ENCODE results near the gene BNC2.

Gene BNC2

DNA sequence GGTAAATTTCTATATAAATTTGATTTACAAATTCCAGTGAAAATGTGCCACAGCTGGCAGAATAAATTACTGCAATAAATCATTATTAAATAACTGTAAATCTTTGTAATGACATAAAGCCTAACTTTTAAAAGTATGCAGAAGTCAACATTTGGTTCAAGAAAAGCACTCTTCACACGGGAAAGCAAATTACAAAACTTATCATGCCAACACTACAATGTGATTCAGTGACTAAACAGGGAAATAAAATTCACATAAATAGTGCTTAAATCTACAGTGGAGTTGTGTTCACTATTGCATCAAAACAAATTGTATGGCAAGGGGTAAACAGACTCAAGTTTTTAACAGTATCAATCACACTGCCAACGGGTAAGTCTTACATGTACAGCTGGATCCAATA lies 117.2 kb downstream of the BNC2 start:
- DNase-seq, result no peak

DNA sequence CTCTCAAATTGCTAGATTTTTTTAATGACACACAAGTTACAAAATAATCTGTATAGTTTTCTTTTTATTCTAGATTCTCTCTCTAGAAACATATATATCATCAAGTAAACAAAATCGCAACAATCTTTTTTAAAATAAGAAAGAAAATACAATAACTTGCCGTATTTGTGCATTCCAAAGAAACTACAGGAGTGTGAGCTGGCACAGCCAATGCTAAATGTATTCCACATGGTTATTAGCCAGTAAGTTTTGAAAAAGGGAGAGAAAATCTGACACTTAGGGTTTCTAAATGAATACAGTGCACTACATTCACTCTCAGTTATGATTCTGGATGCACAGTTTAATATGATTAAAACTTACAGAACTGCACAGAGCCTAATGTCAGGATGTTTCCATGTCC lies 117.9 kb downstream of the BNC2 start:
- no peak for DNase-seq

DNA sequence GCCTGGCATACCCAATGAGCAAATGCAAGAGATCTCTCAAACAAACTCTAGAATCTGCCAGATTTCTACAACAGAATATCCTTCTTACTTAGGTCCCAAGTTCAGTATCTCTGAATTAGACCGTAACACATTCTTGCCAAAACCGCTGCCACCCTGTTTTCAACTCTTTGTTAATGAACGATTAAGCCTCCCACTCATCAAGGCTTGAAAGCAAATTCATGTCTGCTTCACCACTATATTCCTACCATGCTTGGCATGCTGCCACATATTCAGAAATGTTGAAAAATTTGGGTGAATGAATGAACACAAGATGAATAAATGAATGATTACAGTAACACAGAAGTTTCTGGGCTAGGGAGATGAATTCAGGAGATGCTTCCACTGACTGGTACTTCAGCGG lies 119.9 kb downstream of the BNC2 start:
- DNase-seq, result no peak

DNA sequence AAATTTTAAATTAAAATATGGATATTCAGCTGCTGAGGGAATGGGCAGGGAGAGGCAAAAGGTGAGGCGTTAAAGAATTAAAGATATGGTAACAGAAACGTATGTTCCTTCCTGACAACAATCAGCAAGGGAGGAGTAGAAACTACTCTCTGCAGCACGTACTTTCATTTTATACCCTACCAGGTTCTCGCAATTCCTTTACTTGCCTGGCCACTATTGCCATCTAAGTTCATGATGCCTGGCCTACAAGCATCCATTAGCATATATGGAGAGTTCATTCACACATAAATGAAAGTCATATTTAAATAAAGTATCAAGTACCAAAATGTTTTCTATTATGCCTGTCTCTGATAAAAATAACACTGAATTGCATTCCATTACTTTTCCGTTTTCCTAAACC lies 125.1 kb downstream of the BNC2 start:
- no peak for DNase-seq

DNA sequence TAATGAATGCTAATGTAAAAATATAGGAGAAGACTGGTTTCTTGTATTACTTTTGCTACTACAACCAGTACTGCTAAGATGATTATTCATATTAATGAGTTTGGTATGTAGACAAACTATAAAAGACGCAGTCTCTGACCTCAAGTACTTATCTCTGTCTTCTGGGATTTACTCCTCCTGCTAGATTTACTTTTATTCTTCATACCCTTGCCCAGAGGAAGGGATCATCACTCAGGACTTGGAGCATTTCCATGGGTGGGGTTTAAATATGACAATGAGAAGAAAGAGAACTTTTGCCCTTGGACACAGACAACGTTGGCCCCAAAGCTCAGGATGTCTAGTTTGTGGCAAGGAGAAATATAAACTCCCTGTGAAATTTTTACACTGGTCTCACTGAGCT lies 126.1 kb downstream of the BNC2 start:
- DNase-seq, result no peak

DNA sequence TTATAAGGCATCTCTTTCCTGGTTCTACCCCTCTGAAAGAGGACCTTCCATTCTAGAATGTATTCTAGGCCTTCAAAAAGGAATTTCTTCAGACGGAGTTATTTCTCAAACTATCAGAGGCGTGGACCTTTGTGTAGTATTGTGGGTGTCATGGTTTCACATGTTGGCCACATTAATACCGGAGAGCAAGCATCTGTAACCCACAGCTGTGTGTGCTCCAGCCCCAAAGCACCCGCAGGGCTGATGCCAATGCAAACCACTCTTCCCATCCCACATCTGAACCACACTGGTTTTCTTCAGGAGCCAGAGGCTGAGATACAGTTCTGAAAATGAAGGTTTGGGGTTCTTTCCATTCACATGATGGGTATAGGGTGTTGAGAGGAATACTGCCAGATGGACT lies 127.1 kb downstream of the BNC2 start:
- no peak for DNase-seq

DNA sequence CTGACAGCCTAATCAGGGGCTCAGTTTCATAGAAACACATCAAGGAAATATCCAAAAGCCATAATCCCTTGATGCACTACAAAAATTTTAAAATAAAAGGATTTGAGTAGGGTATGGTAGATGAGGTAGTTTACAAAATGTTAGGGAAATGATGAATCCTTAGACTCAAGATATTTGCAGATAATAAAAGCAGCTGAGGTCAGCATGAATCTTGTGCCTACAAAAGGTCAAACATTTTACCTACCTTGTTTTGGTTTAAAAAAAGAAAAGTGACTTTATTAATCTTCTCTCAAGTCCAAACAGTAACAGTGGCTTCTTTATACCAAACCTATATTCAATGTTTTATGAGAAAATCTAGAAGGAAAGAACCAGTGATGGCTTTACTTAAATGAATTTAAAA lies 135.5 kb downstream of the BNC2 start:
- no peak for DNase-seq

DNA sequence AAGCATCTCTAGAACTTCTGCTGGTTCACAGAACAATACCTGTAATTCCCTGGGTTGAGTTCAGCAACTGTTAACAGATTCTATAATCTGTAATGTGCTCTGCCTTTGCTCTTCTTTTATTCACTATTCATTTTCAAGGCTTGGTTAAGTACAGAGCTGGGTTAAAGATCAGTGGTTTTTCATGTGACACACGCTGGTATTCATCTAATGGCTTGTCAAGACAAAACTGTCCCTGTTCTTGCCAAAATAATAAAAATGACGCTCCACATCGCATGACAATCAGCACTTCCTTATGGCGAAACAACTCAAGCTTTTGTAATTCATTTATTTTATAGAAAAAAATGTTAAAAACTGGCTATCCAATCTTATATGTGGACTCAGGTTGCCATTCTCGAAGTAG lies 137.9 kb downstream of the BNC2 start:
- DNase-seq, result no peak

DNA sequence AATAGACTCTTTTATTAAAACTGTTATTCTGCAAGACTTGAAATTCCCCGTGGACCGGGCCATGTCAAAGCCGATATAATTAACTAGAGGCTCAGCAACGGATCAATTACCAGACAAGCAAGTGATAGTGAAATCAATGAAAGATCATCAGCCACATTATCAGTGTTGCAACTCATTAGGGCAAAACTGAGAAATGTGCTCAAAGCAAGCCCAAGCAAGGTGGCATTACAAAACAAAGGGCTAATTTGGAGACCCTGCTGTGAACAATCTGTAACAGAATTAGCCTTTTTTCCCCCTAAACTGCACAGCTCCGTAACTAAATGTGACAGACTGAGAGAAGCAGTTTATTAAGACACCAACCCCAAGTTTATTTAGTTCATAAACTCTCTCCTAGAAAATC lies 140.3 kb downstream of the BNC2 start:
- no peak for DNase-seq

DNA sequence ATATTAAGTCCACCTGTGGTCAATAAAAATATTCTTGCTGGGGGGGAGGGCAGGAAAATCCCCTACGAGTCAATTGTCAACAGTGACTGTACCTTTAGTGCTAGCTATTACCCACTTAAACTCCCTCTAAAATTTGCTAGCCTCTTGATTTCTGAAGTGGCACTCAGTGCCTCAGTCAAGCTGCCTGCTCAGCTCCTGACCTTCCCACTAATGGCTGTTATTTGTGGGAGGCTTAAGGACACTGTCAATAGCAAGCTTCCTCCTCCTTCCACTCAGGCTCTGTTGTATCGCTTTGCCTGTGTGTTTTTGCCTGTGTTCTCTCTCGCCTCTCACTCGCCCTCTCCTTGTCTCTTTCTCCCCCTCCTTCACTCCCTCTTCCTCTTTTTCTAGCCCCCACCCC lies 140.8 kb downstream of the BNC2 start:
- peak; percentile 46 for DNase-seq

DNA sequence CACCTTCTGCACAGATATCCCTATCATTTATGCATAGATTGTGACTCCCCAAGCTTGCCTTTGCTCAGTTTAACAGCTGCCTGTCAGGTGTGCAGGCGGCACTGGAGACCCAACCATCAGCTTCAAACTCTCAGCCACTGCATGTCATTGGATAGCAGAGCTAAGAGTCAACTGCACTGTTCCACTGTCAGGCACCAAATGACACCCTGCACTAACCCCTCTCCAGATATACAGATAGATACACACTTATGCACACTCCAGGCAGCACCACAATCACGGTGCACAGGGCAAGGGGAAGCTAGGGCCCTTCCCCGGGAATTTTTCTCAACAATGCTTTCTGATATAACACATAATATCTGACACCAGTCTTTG lies 142.3 kb downstream of the BNC2 start:
- DNase-seq, result no peak

DNA sequence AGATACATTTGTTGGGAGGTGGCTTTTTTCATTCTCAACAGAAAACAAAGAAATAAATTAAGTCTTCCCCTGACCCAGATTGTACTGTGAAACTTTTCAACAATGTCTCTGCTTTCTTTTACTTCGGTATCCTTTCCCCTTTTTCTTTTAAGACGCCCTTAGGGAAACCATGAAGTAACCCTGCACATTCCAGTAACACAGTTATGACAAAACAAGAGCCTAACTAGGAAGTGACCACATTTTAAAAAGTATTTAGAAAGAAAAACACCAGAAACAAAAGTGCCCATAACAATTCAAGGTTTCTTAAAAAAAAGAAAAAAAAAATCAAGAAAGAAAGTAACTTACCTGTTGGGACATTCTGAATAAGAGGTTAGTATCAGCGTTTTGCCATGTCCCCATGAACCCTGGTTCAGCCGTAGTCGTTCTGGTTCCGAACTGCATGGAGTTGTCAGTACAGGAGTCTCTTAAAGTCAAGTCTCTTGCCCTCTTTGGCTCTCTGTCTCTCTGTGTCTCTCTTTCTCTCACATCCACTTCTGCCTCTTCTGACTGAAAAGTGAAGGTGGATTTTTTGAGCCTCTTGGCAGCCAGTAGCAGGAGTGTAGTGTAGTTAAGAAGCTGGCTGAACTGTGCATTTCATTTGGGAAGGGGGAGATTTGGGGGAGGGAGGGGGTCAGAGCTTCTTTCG lies 142.9 kb downstream of the BNC2 start:
- DNase-seq, result no peak

DNA sequence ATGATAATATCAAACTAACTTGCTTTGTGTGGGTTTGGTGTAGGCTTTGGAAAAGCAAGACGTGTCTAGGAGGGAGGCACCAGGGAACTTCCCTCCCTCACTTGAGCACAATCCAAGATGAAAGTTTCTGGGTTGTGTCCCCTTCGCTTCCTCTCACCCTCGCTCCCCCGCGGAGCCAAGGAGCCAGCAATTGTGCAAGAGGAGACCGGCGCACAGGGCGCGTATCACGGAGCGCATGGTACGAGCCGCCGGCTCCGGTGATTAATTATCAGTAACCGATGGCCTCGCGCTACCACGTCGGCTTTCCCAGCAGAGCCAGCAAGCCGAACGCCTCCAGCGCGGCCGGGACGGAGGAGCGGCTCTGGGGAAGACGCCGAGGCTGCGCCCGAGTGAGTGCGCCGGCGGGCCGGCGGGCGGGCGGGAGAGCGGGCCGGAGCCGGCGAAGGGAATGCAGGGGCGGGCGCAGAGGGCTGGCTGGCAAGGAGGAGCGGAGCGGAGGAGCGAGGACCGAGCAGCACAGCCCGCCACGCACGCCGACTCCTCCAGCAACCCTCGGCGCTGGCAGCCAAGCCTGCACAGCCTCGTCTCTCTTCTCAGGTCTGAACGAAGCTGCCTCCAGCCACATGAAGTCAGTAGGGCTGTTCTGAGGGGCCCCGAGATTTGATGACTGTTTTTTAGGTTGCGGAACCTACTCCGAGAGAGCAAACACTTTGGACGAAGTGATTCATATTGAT lies 143.6 kb downstream of the BNC2 start:
- DNase-seq, result no peak

DNA sequence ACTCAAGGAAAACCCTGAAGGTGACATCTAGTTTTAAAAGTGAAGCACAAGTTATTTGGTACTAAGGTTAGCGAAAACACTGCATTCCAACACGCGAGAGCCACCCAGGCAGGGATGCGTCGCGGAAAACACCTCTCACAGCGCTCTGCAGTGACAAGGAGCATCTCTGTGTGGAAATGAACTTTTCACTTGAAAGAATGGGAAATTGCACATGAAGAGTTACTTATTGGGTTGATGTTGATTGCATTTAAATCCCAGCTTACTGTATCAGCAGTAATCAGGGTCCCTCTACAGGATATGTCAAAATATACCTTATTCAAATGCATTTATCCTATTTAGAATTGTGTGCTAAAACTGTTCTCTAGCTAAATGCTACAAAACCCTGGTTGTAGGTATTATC lies 144.4 kb downstream of the BNC2 start:
- DNase-seq, result no peak

DNA sequence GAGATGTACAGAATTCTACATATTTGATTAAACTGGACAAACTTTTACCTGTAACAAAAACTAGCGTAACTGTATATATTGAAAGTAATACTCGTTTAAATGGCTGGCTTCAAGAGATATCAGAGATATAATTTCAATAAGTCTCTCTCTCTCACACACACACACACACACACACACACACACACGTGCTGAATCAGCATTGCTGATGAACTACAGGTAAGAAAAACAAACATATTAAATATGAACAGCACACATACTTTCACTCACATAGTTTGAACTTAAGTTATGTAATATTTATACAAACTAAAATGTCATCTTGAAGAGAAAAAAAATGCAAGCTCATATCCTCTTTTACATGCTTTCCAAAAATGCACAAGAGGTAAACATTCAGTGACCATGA lies 145.4 kb downstream of the BNC2 start:
- DNase-seq, result no peak

DNA sequence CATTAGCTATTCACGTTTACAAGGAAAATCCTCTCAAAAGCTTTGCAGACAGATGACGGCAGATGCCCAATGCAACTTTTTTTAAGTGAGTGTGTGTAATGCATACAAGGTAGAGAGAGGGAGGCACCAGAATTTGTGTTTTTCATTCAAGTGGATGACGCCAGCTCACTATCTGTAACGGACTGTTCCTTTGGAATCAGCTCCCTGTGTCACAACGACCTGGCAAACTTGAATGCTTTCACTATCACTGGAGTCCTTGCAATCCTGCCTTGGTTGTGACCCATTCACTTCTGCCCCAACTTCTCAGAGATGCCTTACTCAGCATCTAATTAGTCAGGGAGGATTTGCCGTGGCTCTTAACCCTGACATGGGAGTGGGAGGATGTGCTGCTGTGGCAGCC lies 148.5 kb downstream of the BNC2 start:
- DNase-seq, result no peak

DNA sequence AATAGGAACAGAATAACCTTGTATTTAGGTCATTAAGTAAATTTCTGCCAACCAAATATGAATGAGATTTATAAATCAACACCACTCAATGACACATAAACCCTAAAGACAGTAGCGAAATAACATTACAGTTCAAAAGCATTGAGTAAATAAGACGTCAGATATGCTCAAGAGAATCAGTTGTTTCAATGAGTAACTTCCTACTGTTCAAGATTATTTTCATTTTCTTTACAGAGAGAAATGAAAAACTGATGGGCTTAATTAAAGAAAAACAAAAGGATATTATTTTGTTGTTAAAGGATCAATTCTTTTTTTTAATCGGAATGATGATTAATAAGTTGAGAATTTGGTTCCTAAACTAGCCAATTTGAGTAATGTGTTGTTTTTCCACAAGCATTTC lies 150.1 kb downstream of the BNC2 start:
- DNase-seq, result no peak

DNA sequence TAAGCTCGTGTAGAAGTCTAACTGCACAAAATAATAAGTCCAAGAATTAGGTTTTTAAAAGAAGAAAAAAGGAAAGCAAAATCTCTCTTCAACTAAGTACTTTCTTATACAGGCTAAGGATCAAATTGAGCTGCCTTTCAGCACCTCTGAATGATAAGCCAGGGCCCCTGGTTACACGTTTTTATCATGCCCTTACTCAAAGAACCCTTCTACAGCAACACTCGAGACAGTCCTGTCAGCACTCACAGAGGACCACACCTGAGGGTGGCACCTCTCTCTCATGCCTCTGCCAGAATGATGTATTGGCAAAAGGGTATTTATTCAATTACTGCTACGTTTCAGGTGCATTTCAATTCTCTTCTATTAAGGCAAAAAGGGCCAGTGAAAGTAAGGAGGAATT lies 150.5 kb downstream of the BNC2 start:
- DNase-seq, result no peak

DNA sequence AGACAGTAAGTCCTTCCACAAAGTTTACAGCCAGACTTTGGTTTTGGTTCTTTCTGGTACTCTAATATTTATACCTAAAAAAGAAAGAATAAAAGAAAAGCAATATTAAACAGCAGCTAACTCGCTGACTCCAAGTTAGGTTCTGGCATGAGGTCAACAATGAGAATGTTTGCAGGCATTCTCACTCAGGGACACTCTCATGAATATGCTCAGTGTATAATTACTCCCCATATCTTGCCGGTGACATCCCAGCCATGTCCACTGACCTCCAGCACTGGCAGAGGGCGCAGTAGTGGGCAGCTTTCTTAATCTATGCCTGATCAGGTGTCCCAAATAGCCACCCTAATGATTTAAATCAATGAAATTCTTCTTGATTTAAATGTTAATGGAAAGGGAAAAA lies 151.5 kb downstream of the BNC2 start:
- DNase-seq, result no peak

DNA sequence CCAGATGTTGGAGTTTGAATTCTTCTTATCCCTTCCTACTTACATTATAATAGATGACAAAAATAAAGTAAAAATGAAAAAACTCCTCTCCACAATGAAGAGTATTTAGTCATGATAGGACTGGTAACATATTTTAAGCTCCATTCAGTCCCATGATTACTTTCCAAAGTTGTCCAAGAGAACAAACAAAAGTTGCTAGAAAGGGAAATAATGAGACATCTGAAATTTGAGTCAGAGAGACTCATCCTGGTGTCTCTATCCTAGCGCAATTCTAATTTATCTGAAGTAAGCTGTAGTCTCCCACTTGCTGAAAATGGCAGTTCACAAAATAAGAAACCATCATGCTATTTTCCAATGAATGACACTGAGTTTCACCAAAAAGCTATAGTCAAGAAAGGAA lies 152.2 kb downstream of the BNC2 start:
- DNase-seq, result no peak

DNA sequence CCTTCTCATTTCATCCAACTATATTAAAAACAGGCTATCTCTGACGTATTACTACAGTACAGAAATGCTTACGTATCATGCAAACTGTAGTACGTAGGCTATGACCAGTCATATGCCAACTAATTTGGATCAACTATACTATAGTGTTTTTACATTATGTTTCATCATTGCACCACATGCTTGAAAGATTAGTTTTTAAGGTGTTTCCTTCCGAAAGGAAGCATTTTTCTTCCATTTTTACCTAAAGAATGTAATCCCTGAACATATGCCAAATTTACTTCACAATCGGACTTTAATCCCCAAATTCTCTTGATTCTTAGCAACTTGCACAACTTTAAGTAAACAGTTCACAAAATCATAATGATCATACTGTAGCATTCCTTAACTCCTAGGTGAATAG lies 153.9 kb downstream of the BNC2 start:
- DNase-seq, result no peak

DNA sequence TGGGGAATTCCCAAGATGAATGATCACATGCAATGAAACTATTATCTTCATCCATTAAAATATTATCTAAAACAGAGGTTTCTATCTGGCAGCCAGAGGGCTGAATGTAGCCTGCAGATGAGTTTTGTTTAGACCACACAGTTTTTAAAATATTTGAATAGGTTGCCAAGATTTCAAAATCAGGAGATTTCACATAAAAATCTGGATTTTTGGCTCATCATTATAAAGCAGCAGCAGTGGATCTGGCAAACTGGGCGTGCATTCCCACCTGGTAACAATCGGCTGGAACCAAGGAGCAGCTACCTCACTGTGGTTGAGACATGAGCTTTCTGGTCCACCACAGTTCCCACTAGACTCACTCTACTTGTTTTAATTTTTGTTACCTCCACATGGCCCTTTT lies 155.1 kb downstream of the BNC2 start:
- DNase-seq, result no peak

DNA sequence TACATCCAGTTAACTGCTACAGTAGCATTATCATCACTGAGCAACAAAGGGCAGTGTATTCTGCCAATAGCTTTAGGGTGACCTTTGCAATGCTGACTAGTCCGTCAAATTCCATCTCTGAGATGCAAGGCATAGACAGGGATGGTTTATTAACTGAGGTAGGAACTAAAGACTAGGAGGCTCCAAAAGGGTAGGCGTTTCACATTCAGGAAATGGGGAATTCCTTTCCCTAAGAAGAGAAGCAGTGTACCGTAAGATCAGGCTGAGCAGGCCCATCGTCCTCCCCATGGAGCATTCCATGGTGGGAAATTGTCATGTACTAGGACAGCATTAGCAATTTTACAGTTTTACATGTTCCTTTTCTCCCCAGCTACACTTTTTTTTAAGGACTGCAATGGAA lies 157.7 kb downstream of the BNC2 start:
- no peak for DNase-seq

DNA sequence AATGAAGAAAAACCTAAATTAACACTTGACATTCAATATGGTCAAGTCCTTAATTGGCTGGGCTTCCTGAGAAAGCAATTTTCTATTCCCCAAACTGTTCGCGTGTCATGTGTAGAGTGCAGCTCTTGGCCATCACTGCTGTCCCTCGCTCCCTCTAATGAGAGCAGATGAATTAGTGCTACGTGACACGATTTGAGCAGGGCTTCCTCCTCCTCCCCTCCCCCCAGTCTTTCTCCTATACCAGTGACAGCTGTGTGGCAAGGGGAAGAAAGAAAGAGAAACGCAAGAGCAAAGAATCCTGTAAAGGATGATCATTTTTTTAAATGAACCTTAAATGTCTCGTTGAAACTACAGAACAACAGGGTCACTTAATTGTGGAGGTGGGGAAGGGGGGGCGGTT lies 159.6 kb downstream of the BNC2 start:
- DNase-seq, result no peak

DNA sequence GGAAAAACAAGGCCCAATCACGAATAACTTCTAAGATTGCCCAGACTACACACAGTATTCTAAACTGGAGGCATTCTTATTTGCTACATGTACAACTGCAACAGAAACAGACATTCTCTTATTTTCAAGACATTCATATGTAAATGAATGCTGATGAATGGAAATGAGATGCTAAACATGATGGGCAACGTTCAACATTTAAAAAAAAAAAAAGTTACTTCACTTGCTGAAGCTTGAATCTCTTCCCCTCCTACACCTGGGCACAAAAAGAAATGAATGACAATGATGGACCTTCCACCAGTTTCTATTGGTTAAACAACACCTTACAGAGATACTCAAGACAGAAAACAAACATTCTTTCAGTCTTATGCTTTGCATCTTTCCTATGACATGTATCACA lies 160.5 kb downstream of the BNC2 start:
- no peak for DNase-seq
